Measurements from ENCODE around the gene TTC27.
"Not testable (repeated sequence)": the region's sequence is repeated elsewhere in the genome, so short reads cannot be mapped to it uniquely, and the experiment has no call there.

The TTC27 gene

GRCh38 chr2:32862269-32863055 lies 234.6 kb downstream of the TTC27 start:
- DNase-seq (ENCODE audit: low read depth), result no peak
- no peak overlapping the region for H3K4me3 ChIP-seq (ENCODE audit: low read depth, low read length)
- TF ChIP-seq CTCF (conservative IDR thresholded peaks at IDR 0.05; ENCODE audit: low read depth, low read length), result no peak

- no peak for DNase-seq (ENCODE audit: low read depth)
- no peak for TF ChIP-seq CTCF (conservative IDR thresholded peaks at IDR 0.05; ENCODE audit: low read depth, low read length)
- H3K4me3 ChIP-seq (ENCODE audit: low read depth, low read length), result no peak overlapping the region
Observed at GRCh38 chr2:32863326-32863725, 235.5 kb downstream of the TTC27 start.

GRCh38 chr2:32863803-32864202 lies 236.0 kb downstream of the TTC27 start:
- peak; percentile 10 for DNase-seq (ENCODE audit: low read depth)
- no peak for TF ChIP-seq CTCF (conservative IDR thresholded peaks at IDR 0.05; ENCODE audit: low read depth, low read length)

DNA sequence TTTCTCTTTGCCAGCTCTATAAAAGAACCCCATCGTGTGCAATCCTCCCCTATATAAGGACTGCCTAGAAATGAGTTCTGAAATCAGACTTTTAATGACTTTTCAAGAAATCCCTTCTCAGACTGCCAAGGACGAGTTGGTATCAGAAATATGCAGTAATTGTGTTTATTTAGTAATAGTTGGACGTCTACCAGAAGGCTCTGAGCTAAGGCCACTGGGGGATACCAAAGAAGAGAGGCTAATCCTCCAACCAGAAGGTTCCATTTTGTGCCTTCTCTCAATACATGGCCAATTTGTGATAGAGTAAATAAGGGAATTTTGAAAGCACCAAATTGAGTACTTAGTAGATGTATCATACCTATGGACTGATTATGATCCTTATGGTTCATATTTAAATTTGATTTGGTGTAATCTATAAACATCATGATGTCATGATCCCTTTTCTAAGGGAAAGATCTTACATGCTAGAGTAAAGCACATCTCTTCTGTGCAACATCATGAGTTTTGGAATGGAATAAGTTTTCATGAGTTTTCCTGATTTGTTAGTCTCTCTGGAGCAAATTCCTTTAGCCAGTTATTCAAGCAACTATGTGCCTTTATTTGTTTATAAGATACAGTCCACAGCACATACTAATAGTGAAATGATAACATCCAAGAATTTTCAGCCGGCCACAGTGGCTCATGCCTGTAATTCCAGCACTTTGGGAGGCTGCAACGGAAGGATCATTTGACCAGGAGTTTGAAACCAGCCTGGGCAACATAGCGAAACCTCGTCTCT lies 236.7 kb downstream of the TTC27 start:
- DNase-seq (ENCODE audit: low read depth), result peak; percentile 76
- TF ChIP-seq CTCF (conservative IDR thresholded peaks at IDR 0.05; ENCODE audit: low read depth, low read length), result no peak
- H3K4me3 ChIP-seq (ENCODE audit: low read depth, low read length), result no peak overlapping the region

More at GRCh38 chr2:32863803-32864202, 236.0 kb downstream of the TTC27 start:
- no peak overlapping the region for H3K4me3 ChIP-seq (ENCODE audit: low read depth, low read length)

- TF ChIP-seq CTCF (conservative IDR thresholded peaks at IDR 0.05; ENCODE audit: low read depth, low read length), result no peak
- H3K4me3 ChIP-seq (ENCODE audit: low read depth, low read length), result no peak overlapping the region
- DNase-seq (ENCODE audit: low read depth), result peak; percentile 92
Observed at GRCh38 chr2:32865399-32866068, 237.7 kb downstream of the TTC27 start.

DNA sequence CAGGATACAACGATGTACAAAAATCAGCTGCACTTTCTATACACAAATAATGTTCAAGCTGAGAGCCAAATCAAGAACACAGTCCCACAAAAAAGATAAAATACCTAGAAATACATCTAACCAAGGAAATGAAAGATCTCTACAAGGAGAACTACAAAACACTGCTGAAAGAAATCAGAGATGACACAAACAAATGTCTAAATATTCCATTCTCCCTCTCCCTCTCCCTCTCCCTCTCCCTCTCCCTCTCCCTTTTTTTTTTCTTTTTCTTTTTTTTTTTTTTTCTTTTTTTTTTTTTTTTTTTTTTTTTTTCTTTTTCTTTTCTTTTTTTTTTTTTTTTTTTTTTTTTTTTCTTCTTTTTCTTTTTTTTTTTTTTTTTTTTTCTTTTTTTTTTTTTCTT lies 238.6 kb downstream of the TTC27 start:
- H3K4me3 ChIP-seq (ENCODE audit: low read depth, low read length), result not testable (repeated sequence)

More for the DNA sequence above, 238.6 kb downstream of the TTC27 start:
- not testable (repeated sequence) for DNase-seq (ENCODE audit: low read depth)
